Large intestine (tissue), 3 donors: ENCODE measurements around the gene ZNF618. TPM values are rescaled to one million over a fixed set of nuclear protein-coding genes. Genes with fewer than 3 reads are reported as not detected.
"Not testable (repeated sequence)": the region's sequence is repeated elsewhere in the genome, so short reads cannot be mapped to it uniquely, and the experiment has no call there.

Experiments used
- DNase-seq, 2 donors: peaks; one replicate each; pipeline versions ENCODE4 v3.0.0 to v3.0.0-alpha.2; 2013
- H3K27ac ChIP-seq: one replicate; pipeline ENCODE4 v1.5.1; 2013; ENCODE audit warnings: low read length
- H3K27me3 ChIP-seq: 2 replicates; pipeline ENCODE4 v1.6.1; 2013; ENCODE audit warnings: low read length; ENCODE audit not compliant: control insufficient read depth, insufficient read depth
- H3K36me3 ChIP-seq: 2 replicates; pipeline ENCODE4 v1.6.1; 2013; ENCODE audit warnings: low read length; ENCODE audit not compliant: control insufficient read depth, insufficient read depth
- H3K4me1 ChIP-seq: one replicate; pipeline ENCODE4 v1.6.1; 2013; ENCODE audit warnings: low read length; ENCODE audit not compliant: control insufficient read depth, insufficient read depth
- H3K4me3 ChIP-seq: one replicate; pipeline ENCODE4 v1.5.1; 2013; ENCODE audit warnings: low read length
- H3K9me3 ChIP-seq: one replicate; pipeline ENCODE4 v1.6.1; 2013; ENCODE audit warnings: mild to moderate bottlenecking, low read depth, low read length, moderate library complexity; ENCODE audit not compliant: control insufficient read depth
- WGBS: methylation state at CpG from one replicate; pipeline ENCODE4 v1.1.5; 2013; ENCODE audit warnings: low lambda C conversion rate; ENCODE audit not compliant: insufficient coverage; 5-methylcytosine and 5-hydroxymethylcytosine counted together
- polyA plus RNA-seq: library from polyadenylated mRNA; unstranded; fragments of 120-200 nt; gene quantifications from one replicate; pipeline ENCODE4 v1.2.1, GENCODE V29; 2013

The ZNF618 gene
- polyA plus RNA-seq, 1 donor: 8.1 TPM

- 80% methylated on average over 1 of the region's 5 CpGs for WGBS
- Histone ChIP-seq H3K36me3 (peaks cover 36% of the 10 kb centered on the region), H3K27me3 (no peaks in the 10 kb centered on the region), H3K9me3 (no peaks in the 10 kb centered on the region), H3K27ac (no peak overlapping the region), H3K4me1 (no peaks in the 10 kb centered on the region), H3K4me3 (no peak overlapping the region)
- no peak for DNase-seq
Observed at GRCh38 chr9:114037249-114037648, 161.1 kb downstream of the ZNF618 start.

DNA sequence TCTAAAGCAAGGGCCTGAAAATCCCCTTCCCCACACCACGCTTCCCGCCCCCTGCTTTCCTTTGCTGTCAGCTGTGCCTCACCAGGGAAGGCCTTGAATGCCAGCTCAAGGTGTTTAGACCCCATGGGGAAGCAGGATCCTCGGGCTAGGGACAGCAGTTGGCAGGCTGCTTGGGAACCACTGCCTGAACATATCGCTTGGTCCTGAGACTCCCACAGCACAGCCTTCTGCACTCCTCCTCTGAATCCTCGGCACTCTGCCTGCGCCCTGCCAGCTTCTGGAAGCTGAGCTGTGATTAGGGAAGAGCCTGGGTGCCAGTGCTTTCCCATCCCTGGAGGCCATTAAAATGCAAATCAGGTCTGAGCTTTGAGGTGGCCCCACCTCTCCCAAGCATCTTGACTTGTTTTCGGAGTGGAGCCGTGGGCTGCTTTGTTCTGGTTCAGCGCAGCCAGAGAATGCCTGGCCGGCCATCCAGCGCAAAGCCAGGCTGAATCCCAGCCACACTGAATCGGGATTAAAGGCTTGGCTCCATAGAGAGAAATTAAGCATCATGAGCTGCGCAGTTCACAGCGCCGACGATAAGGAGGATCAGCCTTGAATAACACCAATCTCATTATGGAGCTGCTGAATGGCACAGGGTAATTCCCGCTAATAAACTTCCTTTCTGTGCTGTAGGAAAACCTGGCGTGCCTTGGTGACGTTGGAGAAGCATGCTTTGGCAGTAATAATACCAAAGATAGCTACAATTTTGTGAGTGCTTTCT, 162.0 kb downstream of the ZNF618 start:
- peaks cover 31% of the 10 kb centered on the region for H3K36me3 ChIP-seq
- H3K4me1 ChIP-seq: no peaks in the 10 kb centered on the region
- no peaks in the 10 kb centered on the region for H3K9me3 ChIP-seq
- H3K27ac ChIP-seq: no peak overlapping the region
- DNase-seq: no peak
- H3K4me3 ChIP-seq: no peak overlapping the region
- no CpG with 5 or more reads among the region's 19 CpGs for WGBS
- no peaks in the 10 kb centered on the region for H3K27me3 ChIP-seq

- H3K4me1 ChIP-seq: no peaks in the 10 kb centered on the region
- WGBS: no CpG with 5 or more reads among the region's 13 CpGs
- no peak for DNase-seq
- no peaks in the 10 kb centered on the region for H3K9me3 ChIP-seq
- no peaks in the 10 kb centered on the region for H3K27me3 ChIP-seq
- no peak overlapping the region for H3K27ac ChIP-seq
- H3K4me3 ChIP-seq: no peak overlapping the region
- peaks cover 25% of the 10 kb centered on the region for H3K36me3 ChIP-seq
Observed at GRCh38 chr9:114038724-114039313, 162.7 kb downstream of the ZNF618 start.

GRCh38 chr9:114039484-114039883, 163.4 kb downstream of the ZNF618 start:
- Histone ChIP-seq H3K4me3 (no peak overlapping the region), H3K27ac (no peak overlapping the region), H3K4me1 (no peaks in the 10 kb centered on the region), H3K9me3 (no peaks in the 10 kb centered on the region), H3K27me3 (no peaks in the 10 kb centered on the region), H3K36me3 (peaks cover 23% of the 10 kb centered on the region)
- no peak for DNase-seq
- WGBS: no CpG with 5 or more reads among the region's 5 CpGs

DNA sequence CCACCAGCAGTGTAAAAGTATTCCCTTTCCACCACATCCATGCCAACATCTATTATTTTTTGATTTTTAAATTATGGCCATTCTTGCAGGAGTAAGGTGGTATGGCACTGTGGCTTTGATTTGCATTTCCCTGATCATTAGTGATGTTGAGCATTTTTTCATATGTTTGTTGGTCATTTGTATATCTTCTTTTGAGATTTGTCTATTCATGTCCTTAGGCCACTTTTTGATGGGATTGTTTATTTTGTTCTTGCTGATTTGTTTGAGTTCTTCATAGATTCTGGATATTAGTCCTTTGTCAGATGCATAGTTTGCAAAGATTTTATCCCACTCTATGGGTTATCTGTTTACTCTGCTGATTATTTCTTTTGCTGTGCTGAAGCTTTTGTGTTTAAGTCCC, 167.6 kb downstream of the ZNF618 start:
- H3K36me3 ChIP-seq: peaks cover 13% of the 10 kb centered on the region
- H3K27me3 ChIP-seq, H3K4me1 ChIP-seq, H3K4me3 ChIP-seq, H3K27ac ChIP-seq, H3K9me3 ChIP-seq, DNase-seq: not testable (repeated sequence)

DNA sequence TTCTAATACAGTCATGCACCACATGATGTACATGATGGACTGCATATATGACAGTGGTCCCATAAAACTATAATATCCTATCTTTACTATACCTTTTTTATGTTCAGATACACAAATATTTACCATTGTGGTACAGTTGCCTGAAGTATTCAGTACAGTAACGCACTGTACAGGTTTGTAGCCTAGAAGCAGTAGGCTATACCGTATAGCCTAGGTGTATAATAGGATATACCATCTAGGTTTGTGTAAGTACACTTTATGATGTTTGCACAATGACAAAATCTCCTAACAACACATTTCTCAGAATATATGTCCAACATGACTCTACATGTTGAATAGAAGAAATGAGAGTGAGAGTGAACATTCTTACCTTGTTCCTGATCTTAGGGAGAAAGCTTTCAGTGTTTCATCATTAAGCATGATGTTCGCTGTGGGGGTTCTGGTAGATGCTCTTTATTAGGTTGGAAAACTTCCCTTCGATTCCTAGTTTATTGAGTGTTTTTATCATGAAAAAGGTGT, 170.2 kb downstream of the ZNF618 start:
- H3K27ac ChIP-seq: no peak overlapping the region
- DNase-seq: no peak
- no peaks in the 10 kb centered on the region for H3K4me1 ChIP-seq
- no peaks in the 10 kb centered on the region for H3K27me3 ChIP-seq
- 100% methylated on average over 1 of the region's 4 CpGs for WGBS
- peaks cover 30% of the 10 kb centered on the region for H3K36me3 ChIP-seq
- no peaks in the 10 kb centered on the region for H3K9me3 ChIP-seq
- no peak overlapping the region for H3K4me3 ChIP-seq

GRCh38 chr9:114046875-114047274, 170.8 kb downstream of the ZNF618 start:
- peaks cover 33% of the 10 kb centered on the region for H3K36me3 ChIP-seq
- H3K27me3 ChIP-seq: no peaks in the 10 kb centered on the region
- no peaks in the 10 kb centered on the region for H3K9me3 ChIP-seq
- no CpG with 5 or more reads among the region's 1 CpG for WGBS
- H3K4me1 ChIP-seq: no peaks in the 10 kb centered on the region
- no peak overlapping the region for H3K4me3 ChIP-seq
- DNase-seq: no peak
- no peak overlapping the region for H3K27ac ChIP-seq

- Histone ChIP-seq H3K27ac (no peak overlapping the region), H3K9me3 (no peaks in the 10 kb centered on the region), H3K27me3 (no peaks in the 10 kb centered on the region), H3K4me3 (no peak overlapping the region), H3K36me3 (peaks cover 35% of the 10 kb centered on the region), H3K4me1 (no peaks in the 10 kb centered on the region)
- no CpG with 5 or more reads among the region's 3 CpGs for WGBS
- peak in 1 of 2 donors; percentile 26 for DNase-seq
Observed at GRCh38 chr9:114047717-114048116, 171.6 kb downstream of the ZNF618 start.

DNA sequence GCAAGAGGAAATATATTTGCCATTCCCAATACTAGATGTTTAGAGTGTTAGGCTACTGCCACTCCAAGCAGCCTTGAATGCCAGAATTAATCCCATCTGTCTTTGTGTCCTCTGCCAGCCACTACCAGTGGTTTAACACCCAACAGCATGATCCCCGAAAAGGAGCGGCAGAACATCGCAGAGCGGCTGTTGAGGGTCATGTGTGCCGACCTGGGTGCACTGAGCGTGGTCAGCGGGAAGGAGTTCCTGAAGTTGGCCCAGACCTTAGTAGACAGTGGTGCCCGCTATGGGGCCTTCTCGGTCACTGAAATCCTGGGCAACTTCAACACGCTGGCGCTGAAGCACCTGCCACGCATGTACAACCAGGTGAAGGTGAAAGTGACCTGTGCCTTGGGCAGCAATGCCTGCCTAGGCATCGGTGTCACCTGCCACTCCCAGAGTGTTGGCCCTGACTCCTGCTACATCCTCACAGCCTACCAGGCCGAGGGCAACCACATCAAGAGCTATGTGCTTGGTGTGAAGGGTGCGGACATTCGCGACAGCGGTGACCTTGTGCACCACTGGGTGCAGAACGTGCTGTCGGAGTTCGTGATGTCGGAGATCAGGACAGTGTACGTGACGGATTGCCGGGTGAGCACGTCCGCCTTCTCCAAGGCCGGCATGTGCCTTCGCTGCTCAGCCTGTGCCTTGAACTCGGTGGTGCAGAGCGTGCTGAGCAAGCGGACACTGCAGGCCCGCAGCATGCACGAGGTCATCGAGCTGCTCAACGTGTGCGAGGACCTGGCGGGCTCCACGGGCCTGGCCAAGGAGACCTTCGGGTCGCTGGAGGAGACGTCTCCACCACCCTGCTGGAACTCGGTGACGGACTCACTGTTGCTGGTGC, 172.7 kb downstream of the ZNF618 start:
- no CpG with 5 or more reads among the region's 44 CpGs for WGBS
- H3K4me3 ChIP-seq: no peak overlapping the region
- H3K4me1 ChIP-seq: no peaks in the 10 kb centered on the region
- peaks cover 35% of the 10 kb centered on the region for H3K36me3 ChIP-seq
- no peaks in the 10 kb centered on the region for H3K9me3 ChIP-seq
- no peaks in the 10 kb centered on the region for H3K27me3 ChIP-seq
- no peak overlapping the region for H3K27ac ChIP-seq
- DNase-seq: no peak

DNA sequence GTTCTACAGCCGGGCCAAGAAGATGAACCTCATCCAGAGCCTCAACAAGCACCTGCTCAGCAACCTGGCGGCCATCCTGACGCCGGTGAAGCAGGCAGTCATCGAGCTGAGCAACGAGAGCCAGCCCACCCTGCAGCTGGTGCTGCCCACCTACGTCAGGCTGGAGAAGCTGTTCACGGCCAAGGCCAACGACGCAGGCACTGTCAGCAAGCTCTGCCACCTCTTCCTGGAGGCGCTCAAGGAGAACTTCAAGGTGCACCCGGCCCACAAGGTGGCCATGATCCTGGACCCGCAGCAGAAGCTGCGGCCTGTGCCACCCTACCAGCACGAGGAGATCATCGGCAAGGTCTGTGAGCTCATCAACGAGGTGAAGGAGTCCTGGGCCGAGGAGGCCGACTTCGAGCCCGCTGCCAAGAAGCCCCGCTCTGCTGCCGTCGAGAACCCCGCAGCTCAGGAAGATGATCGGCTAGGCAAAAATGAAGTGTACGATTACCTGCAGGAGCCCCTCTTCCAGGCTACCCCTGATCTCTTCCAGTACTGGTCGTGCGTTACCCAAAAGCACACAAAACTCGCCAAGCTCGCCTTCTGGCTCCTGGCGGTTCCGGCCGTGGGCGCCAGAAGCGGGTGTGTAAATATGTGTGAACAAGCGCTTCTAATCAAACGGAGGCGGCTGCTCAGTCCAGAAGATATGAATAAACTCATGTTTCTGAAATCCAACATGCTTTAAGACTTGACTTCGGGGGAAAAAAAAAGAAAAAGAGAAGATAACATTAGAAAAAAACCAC, 173.5 kb downstream of the ZNF618 start:
- no peaks in the 10 kb centered on the region for H3K9me3 ChIP-seq
- no peaks in the 10 kb centered on the region for H3K4me1 ChIP-seq
- no peak overlapping the region for H3K4me3 ChIP-seq
- no peak for DNase-seq
- H3K36me3 ChIP-seq: peaks cover 35% of the 10 kb centered on the region
- WGBS: 96% methylated on average over 11 of the region's 40 CpGs
- no peak overlapping the region for H3K27ac ChIP-seq
- H3K27me3 ChIP-seq: no peaks in the 10 kb centered on the region
